AG04449 (cell line): ENCODE measurements around the gene RAP2A.

Experiments used
- CTCF ChIA-PET: fragments of 350-600 bp; formaldehyde crosslinking; extraction: SDS; loops from one replicate; lab custom pipeline; 2021; ENCODE audit warnings: antibody characterized with exemption; lab: Yijun Ruan, JAX
- POLR2A ChIA-PET: fragments of 400-600, 350-600 bp; formaldehyde crosslinking; extraction: SDS; loops from one replicate; lab custom pipeline; 2020; ENCODE audit warnings: antibody characterized with exemption, inconsistent platforms; lab: Yijun Ruan, JAX
- DNase-seq: peaks from one replicate; pipeline ENCODE4 v3.0.0-alpha.2; 2010; ENCODE audit warnings: low read depth, low spot score
- H3K4me3 ChIP-seq: 2 replicates; pipeline ENCODE4 v1.5.1; 2011; ENCODE audit warnings: low read depth, mild to moderate bottlenecking, control low read depth, low read length
- TF ChIP-seq, protein P1 (sequence below): IDR thresholded peaks from one replicate; pipeline ENCODE4 v1.5.1; 2011; ENCODE audit warnings: mild to moderate bottlenecking, moderate library complexity, low read length, control low read depth, inconsistent platforms; ENCODE audit not compliant: insufficient read depth; ENCODE audit errors: missing control alignments

Gene RAP2A

DNA sequence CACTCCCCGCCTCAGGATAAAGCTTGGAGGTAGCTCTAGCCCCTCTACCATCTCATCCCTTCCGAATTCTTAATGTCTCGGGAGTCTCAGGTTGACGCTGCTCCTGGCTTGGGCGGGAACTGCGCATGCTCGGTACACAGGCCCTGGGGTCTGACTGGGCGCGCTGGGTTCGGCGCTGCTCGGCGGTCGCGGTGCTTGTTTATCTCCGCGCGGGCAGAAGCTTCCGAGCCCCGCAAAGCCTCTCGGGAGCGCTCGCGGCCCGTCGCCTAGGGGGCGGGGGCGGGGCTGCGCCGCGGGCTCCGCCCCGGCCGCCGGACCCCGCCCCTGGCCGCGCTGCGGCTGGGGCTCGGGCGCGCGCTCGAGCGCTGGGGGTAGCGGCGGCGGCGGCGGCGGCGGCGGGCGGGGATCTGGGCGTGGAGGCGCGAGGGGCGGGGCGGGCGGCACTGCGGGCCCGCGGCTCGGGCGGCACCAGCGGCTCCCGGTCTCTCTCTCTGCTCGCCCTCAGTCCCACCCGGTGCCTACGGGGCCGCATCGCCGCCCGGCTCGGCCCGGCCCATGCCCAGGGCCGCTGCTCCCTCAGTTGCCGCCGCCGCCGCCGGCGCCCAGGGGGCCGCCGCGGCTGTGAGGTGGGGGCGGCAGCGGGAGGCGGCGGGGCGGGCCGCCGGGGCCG, at the start of gene RAP2A:
Gene RAP2A, plus strand, starts transcription at position 443 of the 670 bp plus-strand sequence. CDS start 302 bp downstream, outside the sequence.
- TF ChIP-seq, protein P1, sequence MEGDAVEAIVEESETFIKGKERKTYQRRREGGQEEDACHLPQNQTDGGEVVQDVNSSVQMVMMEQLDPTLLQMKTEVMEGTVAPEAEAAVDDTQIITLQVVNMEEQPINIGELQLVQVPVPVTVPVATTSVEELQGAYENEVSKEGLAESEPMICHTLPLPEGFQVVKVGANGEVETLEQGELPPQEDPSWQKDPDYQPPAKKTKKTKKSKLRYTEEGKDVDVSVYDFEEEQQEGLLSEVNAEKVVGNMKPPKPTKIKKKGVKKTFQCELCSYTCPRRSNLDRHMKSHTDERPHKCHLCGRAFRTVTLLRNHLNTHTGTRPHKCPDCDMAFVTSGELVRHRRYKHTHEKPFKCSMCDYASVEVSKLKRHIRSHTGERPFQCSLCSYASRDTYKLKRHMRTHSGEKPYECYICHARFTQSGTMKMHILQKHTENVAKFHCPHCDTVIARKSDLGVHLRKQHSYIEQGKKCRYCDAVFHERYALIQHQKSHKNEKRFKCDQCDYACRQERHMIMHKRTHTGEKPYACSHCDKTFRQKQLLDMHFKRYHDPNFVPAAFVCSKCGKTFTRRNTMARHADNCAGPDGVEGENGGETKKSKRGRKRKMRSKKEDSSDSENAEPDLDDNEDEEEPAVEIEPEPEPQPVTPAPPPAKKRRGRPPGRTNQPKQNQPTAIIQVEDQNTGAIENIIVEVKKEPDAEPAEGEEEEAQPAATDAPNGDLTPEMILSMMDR: no peak
- CTCF ChIA-PET: interaction anchor here (1.1 to 2.4 kb wide), 5 partner anchors 9 to 367 kb away, joined by 3 to 6 read pairs (median 3); no protein-coding TSS in a partner anchor
- DNase-seq: peak; percentile 45
- H3K4me3 ChIP-seq: peak within 1 kb of the TSS; percentile 94
- POLR2A ChIA-PET: interaction anchor here (0.6 to 1.3 kb wide), 3 partner anchors 38 to 202 kb away, joined by 3 to 4 read pairs (median 4); no protein-coding TSS in a partner anchor

DNA sequence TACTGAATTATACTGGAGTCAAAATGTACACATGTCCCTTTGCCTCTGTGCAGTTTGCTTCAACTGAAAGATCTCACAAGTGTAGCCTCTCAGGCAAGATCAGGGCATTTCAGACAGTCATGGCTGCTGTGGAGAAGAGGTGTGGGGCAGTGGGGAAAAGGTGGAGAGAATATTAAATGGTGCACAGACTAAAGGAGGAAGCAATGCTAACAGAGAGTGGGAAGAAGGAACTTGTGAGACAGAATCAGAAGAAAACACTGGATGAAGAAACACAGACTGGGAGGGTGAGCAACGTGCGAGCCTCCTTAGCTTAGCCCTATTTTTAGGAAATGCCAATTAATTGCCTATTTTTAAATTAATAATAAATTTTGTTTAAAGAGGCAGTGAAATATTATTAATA, 49.6 kb upstream of the RAP2A start:
- ChIA-PET POLR2A (no interaction called here), CTCF (interaction anchor here (0.9 kb wide), 1 partner anchor 25 kb away, joined by 3 read pairs; no protein-coding TSS in a partner anchor)
- TF ChIP-seq, protein P1: no peak
- H3K4me3 ChIP-seq: no peak overlapping the region
- DNase-seq: no peak

DNA sequence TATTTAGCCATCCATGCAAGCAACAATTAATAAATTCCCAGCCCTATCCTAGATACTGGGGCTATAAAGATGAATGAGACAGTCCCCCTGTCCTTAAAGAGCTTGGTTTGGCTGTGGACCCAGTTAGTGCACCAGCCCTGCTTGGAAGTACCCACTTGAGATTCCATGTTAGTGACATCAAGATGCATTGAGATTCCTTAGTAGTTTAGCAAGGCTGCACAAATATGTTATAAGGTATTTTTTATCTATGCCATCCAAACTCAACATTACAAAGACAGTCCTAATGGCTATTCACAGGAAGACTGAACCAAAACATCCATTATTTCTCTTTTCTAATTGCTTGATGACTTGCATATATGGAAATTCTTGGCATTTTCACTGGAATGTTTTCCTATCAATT, 48.8 kb upstream of the RAP2A start:
- TF ChIP-seq, protein P1: no peak
- H3K4me3 ChIP-seq: no peak overlapping the region
- peak; percentile 59 for DNase-seq
- POLR2A ChIA-PET: interaction anchor here (1.0 kb wide), 1 partner anchor 48 kb away, joined by 3 read pairs; no protein-coding TSS in a partner anchor
- CTCF ChIA-PET: interaction anchor here (0.6 to 1.0 kb wide), 4 partner anchors 12 to 277 kb away, joined by 3 read pairs; no protein-coding TSS in a partner anchor

DNA sequence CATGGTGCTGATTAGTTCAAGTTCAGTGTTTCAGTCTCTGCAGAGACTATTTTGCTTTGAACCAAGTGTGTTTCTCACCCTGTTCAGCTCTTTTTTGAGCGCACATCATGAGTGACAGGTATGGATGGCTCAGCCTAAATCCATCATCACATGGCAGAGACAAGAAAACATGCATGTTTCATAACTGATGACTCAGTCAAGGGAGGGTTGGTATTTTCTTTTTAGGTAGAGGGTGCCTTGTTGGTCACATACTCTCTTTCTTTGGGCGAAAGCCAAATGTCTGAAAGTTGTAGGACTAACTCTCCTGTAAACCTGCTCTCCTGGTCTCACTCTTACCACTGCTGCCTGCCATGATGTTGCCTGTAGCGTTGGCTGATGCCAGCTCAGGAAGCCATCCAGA, 48.1 kb upstream of the RAP2A start:
- ChIA-PET CTCF (interaction anchor here (0.6 to 1.0 kb wide), 3 partner anchors 11 to 277 kb away, joined by 3 read pairs; no protein-coding TSS in a partner anchor), POLR2A (interaction anchor here (1.0 kb wide), 1 partner anchor 47 kb away, joined by 3 read pairs; no protein-coding TSS in a partner anchor)
- H3K4me3 ChIP-seq: no peak overlapping the region
- TF ChIP-seq, protein P1: no peak
- DNase-seq: no peak

DNA sequence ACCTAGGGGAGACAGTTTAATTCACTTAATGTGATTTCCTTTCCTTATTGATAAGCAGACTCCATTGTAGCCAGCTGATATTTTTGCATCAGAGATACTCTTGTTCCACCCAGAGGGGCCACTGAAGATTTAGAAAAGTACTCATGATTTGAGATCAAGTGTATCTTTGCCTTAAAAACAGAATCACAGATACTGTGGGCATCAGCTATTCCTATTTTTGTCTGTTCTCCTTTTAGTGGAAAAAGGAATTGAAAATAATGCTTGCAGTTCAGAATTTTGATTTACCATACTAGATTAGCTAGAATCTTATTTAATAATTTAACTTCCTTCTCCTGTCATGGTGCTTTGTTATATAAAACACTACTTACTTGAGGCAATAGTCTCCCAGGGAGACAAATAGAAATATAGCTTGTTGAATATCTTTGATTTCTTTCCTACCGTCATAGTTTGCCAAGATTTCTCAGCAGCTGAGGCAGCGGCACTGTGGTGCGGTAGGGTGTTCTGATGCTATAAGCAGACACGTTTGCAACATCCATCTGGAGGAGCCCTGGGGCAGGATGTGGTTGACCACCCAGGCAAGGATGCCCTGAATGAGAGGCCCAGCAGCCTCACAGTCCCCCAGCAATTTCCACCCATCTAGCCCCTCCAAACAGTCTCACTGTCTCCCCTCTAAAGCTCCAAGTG, 47.0 kb upstream of the RAP2A start:
- TF ChIP-seq, protein P1: no peak
- ChIA-PET POLR2A (no interaction called here), CTCF (interaction anchor here (0.6 to 1.2 kb wide), 3 partner anchors 17 to 1456 kb away, joined by 3 read pairs; no protein-coding TSS in a partner anchor)
- H3K4me3 ChIP-seq: no peak overlapping the region
- no peak for DNase-seq

DNA sequence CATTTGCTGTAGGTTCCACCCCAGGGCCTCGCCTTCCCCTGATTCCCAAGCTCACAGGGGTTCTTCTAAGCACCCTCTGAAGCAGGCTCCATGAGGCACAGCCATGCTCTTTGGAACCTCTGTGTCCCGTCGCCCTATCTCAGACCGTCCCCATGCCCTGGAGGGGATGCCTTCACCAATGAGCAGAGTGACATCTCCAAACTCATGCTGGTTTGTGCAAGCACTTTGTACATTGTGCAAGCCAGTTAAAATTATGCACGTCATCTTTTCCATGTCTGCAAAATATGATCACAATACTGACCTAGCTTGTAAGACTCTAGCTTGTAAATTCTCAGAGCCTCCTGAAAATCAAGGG, 46.5 kb upstream of the RAP2A start:
- CTCF ChIA-PET: interaction anchor here (0.6 to 1.3 kb wide), 4 partner anchors 17 to 1456 kb away, joined by 3 read pairs; no protein-coding TSS in a partner anchor
- TF ChIP-seq, protein P1: no peak
- POLR2A ChIA-PET: no interaction called here
- no peak for DNase-seq
- H3K4me3 ChIP-seq: no peak overlapping the region
